Right atrium auricular region (tissue), 2 donors: ENCODE results near the gene RUVBL2. TPM values are rescaled to one million over a fixed set of nuclear protein-coding genes. Genes with fewer than 3 reads are reported as not detected.

Experiments
- DNase-seq: peaks from one replicate; pipeline ENCODE4 v3.0.0-alpha.2; 2019; ENCODE audit warnings: low spot score
- H3K27ac ChIP-seq, 2 donors: fragments of 200-600 bp; sonication (generic); 1 replicate in 1 of 2; 2 replicates in 1 of 2; pipeline ENCODE4 v1.5.1; 2016 to 2019
- H3K27me3 ChIP-seq, 2 donors: fragments of 200-600 bp; sonication (generic); one replicate each; pipeline versions ENCODE4 v1.5.1 to v1.6.0; 2017 to 2019
- H3K36me3 ChIP-seq: fragments of 200-600 bp; sonication (generic); one replicate; pipeline ENCODE4 v1.5.1; 2016
- H3K4me1 ChIP-seq, 2 donors: fragments of 200-600 bp; sonication (generic); one replicate each; pipeline versions ENCODE4 v1.5.1 to v1.6.0; 2017 to 2019
- H3K4me3 ChIP-seq, 2 donors: fragments of 200-600 bp; sonication (generic); 1 replicate in 1 of 2; 2 replicates in 1 of 2; pipeline ENCODE4 v1.5.1; 2017 to 2019; ENCODE audit warnings: mild to moderate bottlenecking in 1 of 2, moderate library complexity in 1 of 2
- H3K9me3 ChIP-seq, 2 donors: fragments of 200-600 bp; sonication (generic); one replicate each; pipeline ENCODE4 v1.5.1; 2019
- total RNA-seq, 2 donors: library from RNA; depleted of rRNA; stranded (reverse); fragments of >200 nt; gene quantifications; one replicate each; pipeline ENCODE4 v1.1.0, GENCODE V29; 2016
- TF ChIP-seq, protein P1 (sequence below), 2 donors: fragments of 200-600 bp; sonication (generic); IDR thresholded peaks; one replicate each; pipeline ENCODE4 v1.5.1; 2019; ENCODE audit warnings: antibody characterized with exemption in 2 of 2

The RUVBL2 gene
- total RNA-seq, 2 donors from 2014 or later: 49.1 to 87.7 TPM

GRCh38 chr19:48955308-48955958 is 38.3 kb upstream of the RUVBL2 start:
- Histone ChIP-seq H3K9me3 (no peaks in the 10 kb centered on the region), H3K36me3 (no peaks in the 10 kb centered on the region), H3K27me3 (no peaks in the 10 kb centered on the region), H3K4me1 (peaks cover 0 to 14% of the 10 kb centered on the region in 2 donors), H3K4me3 (peak overlapping the region; percentile 93 to 98), H3K27ac (peak overlapping the region; percentile 88 to 94)
- TF ChIP-seq, protein P1, sequence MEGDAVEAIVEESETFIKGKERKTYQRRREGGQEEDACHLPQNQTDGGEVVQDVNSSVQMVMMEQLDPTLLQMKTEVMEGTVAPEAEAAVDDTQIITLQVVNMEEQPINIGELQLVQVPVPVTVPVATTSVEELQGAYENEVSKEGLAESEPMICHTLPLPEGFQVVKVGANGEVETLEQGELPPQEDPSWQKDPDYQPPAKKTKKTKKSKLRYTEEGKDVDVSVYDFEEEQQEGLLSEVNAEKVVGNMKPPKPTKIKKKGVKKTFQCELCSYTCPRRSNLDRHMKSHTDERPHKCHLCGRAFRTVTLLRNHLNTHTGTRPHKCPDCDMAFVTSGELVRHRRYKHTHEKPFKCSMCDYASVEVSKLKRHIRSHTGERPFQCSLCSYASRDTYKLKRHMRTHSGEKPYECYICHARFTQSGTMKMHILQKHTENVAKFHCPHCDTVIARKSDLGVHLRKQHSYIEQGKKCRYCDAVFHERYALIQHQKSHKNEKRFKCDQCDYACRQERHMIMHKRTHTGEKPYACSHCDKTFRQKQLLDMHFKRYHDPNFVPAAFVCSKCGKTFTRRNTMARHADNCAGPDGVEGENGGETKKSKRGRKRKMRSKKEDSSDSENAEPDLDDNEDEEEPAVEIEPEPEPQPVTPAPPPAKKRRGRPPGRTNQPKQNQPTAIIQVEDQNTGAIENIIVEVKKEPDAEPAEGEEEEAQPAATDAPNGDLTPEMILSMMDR (IDR thresholded peaks at IDR 0.05): no peak
- no peak for DNase-seq

DNA sequence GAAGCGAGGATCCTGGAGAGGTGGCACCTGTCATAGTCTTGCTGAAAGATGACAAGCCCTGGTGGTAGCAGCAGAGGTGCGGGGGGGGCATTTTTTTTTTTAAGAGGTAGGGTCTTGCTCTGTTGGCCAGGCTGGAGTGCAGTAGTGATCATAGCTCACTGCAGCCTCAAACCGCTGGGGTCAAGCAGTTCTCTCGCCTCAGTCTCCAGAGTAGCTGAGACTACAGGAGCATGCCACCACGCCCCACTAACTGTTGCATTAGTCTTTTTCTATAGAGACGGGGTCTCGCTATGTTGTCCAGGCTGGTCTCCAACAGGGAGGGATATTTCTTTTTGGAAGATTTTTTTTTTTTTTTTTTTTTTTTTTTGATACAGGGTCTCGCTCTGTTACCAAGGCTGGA is 35.7 kb upstream of the RUVBL2 start:
- TF ChIP-seq, protein P1 (IDR thresholded peaks at IDR 0.05): no peak
- peaks cover 0 to 24% of the 10 kb centered on the region in 2 donors for H3K4me1 ChIP-seq

DNA sequence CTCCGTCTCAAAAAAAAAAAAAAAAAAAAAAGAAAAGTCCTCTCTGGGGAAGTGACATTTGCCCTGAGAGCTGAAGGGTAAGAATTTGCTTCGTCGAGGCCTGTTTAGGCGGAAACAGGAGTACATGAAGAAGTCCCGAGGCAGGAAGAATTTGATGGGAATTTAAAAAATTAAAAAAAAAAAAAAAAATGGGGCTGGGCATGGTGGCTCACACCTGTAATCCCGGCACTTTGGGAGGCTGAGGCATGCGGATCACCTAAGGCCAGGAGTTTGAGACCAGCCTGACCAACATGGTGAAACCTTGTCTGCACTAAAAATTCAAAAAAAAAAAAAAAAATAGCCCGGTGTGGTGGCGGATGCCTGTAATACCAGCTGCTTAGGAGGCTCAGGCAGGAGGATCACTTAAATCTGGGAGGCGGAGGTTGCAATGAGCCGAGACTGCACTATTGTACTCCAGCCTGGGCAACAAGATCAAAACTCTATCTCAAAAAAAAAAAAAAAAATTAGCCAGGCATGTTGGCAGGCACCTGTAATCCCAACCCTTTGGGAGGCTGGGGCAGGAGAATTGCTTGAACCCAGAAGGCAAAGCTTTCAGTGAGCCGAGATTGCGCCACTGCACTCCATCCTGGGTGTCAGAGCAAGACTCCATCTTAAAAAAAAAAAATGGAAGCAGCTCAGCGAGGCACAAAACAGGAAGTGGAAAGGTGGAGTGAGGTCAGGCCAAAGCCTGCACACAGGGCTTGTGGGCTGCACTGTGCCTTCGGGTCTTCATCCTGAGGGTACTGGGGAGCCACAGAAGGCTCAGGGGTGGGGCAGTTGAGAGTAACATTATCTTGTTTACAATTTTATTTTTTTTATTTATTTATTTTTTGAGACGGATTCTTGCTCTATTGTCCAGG is 34.1 kb upstream of the RUVBL2 start:
- TF ChIP-seq, protein P1 (IDR thresholded peaks at IDR 0.05): no peak
- H3K36me3 ChIP-seq: no peaks in the 10 kb centered on the region
- H3K4me1 ChIP-seq: peaks cover 0 to 40% of the 10 kb centered on the region in 2 donors
- H3K9me3 ChIP-seq: no peaks in the 10 kb centered on the region
- H3K27me3 ChIP-seq: no peaks in the 10 kb centered on the region
- DNase-seq: no peak
- H3K4me3 ChIP-seq: no peak overlapping the region
- no peak overlapping the region for H3K27ac ChIP-seq

More for the DNA sequence above, 35.7 kb upstream of the RUVBL2 start:
- H3K4me3 ChIP-seq: no peak overlapping the region
- H3K36me3 ChIP-seq: no peaks in the 10 kb centered on the region
- no peaks in the 10 kb centered on the region for H3K9me3 ChIP-seq
- no peak for DNase-seq
- H3K27me3 ChIP-seq: no peaks in the 10 kb centered on the region
- no peak overlapping the region for H3K27ac ChIP-seq

- Histone ChIP-seq H3K27ac (peak overlapping the region in 1 of 2 donors; percentile 92), H3K27me3 (no peaks in the 10 kb centered on the region), H3K4me3 (no peak overlapping the region), H3K4me1 (peaks cover 0 to 32% of the 10 kb centered on the region in 2 donors), H3K36me3 (peaks cover 8% of the 10 kb centered on the region), H3K9me3 (no peaks in the 10 kb centered on the region)
- DNase-seq: no peak
- TF ChIP-seq, protein P1 (IDR thresholded peaks at IDR 0.05): no peak
Measured at GRCh38 chr19:48961051-48961649, 32.5 kb upstream of the RUVBL2 start.

GRCh38 chr19:48961673-48962028 is 32.0 kb upstream of the RUVBL2 start:
- DNase-seq: no peak
- Histone ChIP-seq H3K27ac (peak overlapping the region; percentile 90 to 92), H3K36me3 (peaks cover 13% of the 10 kb centered on the region), H3K4me1 (peaks cover 0 to 36% of the 10 kb centered on the region in 2 donors), H3K4me3 (no peak overlapping the region), H3K9me3 (no peaks in the 10 kb centered on the region), H3K27me3 (no peaks in the 10 kb centered on the region)
- TF ChIP-seq, protein P1 (IDR thresholded peaks at IDR 0.05): no peak
